HG02885 (cell line): ENCODE results near the gene ZKSCAN4.
A peak's percentile ranks its signal among the peaks of the same experiment; 100 is the strongest.

Source experiments
- ATAC-seq: cut with Tn5 transposase; IDR thresholded peaks from one replicate; pipeline ENCODE4 v1.9.1; 2021; ENCODE audit warnings: mild to moderate bottlenecking; ENCODE audit not compliant: unreplicated experiment, poor library complexity

The ZKSCAN4 gene

DNA sequence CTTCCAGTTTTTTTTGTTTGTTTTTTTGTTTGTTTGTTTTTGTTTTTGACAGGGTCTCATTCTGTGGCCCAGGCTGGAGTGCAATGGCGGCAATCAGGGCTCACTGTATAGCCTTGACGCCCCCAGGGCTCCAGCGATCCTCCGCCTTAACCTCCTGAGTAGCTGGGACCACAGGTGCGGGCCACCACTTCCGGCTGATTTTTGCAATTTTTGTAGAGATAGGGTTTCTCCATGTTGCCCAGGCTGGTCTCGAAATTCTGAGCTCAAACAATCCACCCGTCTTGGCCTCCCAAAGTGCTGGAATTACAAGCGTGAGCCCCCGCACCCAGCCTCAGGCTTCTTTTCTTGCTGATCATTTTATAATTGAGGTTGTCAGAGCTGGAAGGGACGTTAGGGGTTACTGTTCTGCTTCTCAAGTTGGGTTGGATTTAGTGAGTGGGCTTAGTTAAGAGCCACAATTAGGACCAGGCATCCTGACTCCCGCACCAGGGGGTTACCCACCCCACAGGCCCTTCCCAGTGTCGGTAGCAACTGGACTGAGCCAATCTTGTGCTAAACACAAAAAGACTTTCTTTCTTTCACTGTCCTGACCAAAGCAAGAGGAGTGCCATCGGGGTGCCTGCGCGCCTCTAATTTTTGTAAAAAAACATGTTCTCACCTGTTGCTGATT lies 40.1 kb downstream of the ZKSCAN4 start:
- peak; percentile 30 for ATAC-seq

GRCh38 chr6:28209753-28210535 lies 42.1 kb downstream of the ZKSCAN4 start:
- ATAC-seq: no peak

- no peak for ATAC-seq
Observed at GRCh38 chr6:28208111-28208659, 43.9 kb downstream of the ZKSCAN4 start.

GRCh38 chr6:28207510-28208110 lies 44.5 kb downstream of the ZKSCAN4 start:
- peak; percentile 52 for ATAC-seq

DNA sequence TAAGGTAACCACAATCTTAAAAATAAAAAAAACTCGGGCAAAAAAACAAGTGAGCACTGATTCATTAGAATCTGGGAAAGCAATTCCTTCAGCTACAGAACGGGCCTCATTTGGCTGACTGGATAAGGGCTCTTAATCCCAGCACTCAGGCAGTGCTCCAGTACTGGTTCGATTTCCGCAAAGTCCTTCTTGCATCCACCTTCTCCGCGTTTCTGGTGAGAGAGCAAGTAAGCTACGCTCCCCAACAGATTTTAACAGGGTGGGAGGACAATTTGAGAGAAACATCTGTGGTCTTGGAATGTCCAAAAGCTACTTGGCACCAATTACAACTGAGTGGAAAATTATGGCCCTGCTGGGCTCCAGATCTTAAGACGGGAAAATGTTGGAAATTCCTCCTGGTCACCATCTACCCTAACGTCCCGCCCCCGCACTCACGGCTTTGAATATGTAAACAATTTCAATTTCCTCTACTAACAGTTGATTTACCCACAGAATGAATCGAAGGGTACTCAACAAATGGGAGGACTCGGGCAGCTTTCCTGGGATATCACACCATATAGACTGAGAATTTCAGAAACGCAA lies 45.0 kb downstream of the ZKSCAN4 start:
- no peak for ATAC-seq

DNA sequence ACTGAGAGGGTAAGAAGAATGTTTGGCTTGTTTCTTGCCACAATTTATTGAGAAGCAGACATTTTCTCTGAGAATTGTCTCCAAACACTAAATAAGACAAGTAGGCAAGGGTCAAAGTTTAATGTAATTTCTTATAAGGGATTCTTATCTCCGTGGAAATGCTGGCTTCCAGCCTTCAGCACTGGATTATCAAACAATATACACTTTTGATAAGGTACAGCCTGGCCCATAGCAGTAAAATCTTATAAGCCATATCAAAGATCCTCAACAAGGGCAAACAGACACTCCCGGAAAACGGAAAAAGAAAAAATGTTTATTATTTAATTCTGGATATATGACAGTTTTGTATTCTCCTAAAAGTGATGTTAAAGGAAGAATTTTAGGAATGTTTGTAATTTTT lies 45.5 kb downstream of the ZKSCAN4 start:
- ATAC-seq: no peak

DNA sequence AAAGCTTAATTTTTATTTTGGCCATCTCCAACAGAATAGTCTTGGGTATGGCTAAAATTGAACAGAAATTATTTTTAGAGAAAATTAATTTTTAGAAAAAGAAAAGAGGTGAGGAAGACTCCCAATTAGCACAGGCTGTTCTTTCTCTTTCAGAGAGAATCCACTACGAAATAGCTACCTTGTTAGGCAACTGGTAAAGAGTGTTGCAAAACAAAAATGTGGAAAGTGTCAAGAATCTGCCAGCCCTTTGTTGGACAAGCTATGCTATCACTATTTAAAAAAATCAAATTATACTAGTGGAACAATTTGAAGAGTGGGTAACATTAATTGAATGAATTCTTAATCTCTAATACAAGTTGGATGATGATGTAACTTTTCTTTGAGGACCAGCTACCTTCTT lies 46.2 kb downstream of the ZKSCAN4 start:
- ATAC-seq: no peak

DNA sequence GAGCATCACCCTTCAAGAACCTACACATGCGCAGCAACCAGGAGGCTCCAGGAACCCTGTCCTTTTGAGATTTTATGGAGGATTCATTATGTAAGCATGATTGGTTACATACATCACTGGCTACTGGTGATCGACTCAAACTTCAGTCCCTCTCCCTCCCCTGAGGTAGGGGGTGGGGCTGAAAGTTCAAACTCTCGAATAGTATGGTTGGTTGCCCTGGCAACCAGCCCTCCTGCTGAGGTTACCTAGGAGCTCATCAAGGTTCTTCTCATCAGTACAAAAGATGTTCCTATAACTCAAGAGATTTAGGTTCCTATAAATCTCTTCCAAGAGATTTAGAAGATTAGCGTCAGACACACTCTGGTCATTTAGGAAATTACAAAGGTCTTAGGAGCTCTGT lies 48.9 kb downstream of the ZKSCAN4 start:
- no peak for ATAC-seq

- no peak for ATAC-seq
Observed at GRCh38 chr6:28200020-28200419, 52.0 kb downstream of the ZKSCAN4 start.
